ENCODE results near the gene EGFR.

The EGFR gene

GRCh38 chr7:55192723-55193122 lies 173.9 kb downstream of the EGFR start:
- peak; percentile 88 for DNase-seq

GRCh38 chr7:55193245-55193644 lies 174.4 kb downstream of the EGFR start:
- DNase-seq, result no peak

- no peak for DNase-seq
These were observed 175.7 kb downstream of the EGFR start for GRCh38 chr7:55194522-55194921.

GRCh38 chr7:55198634-55199392 lies 180.0 kb downstream of the EGFR start:
- DNase-seq, result no peak

GRCh38 chr7:55199418-55199817 lies 180.6 kb downstream of the EGFR start:
- no peak for DNase-seq

GRCh38 chr7:55200441-55200840 lies 181.6 kb downstream of the EGFR start:
- no peak for DNase-seq

GRCh38 chr7:55202150-55202913 lies 183.5 kb downstream of the EGFR start:
- no peak for DNase-seq

GRCh38 chr7:55203300-55203699 lies 184.5 kb downstream of the EGFR start:
- no peak for DNase-seq

GRCh38 chr7:55205124-55205955 lies 186.5 kb downstream of the EGFR start:
- no peak for DNase-seq

GRCh38 chr7:55206235-55207029 lies 187.6 kb downstream of the EGFR start:
- peak; percentile 54 for DNase-seq

GRCh38 chr7:55207436-55208125 lies 188.8 kb downstream of the EGFR start:
- no peak for DNase-seq

- DNase-seq, result no peak
These were observed 190.5 kb downstream of the EGFR start for GRCh38 chr7:55209366-55209765.

- DNase-seq, result no peak
These were observed 191.4 kb downstream of the EGFR start for GRCh38 chr7:55210176-55210575.

- DNase-seq, result no peak
These were observed 191.9 kb downstream of the EGFR start for GRCh38 chr7:55210716-55211115.

GRCh38 chr7:55211726-55212125 lies 192.9 kb downstream of the EGFR start:
- DNase-seq, result no peak

- no peak for DNase-seq
These were observed 193.4 kb downstream of the EGFR start for GRCh38 chr7:55212176-55212575.

- DNase-seq, result no peak
These were observed 194.0 kb downstream of the EGFR start for GRCh38 chr7:55212838-55213237.

GRCh38 chr7:55214707-55215106 lies 195.9 kb downstream of the EGFR start:
- DNase-seq, result peak; percentile 47

GRCh38 chr7:55223023-55223422 lies 204.2 kb downstream of the EGFR start:
- DNase-seq, result no peak

GRCh38 chr7:55224111-55224510 lies 205.3 kb downstream of the EGFR start:
- DNase-seq, result no peak

- DNase-seq, result no peak
These were observed 206.0 kb downstream of the EGFR start for GRCh38 chr7:55224810-55225209.

GRCh38 chr7:55230014-55230413 lies 211.2 kb downstream of the EGFR start:
- DNase-seq, result no peak
